HFF-Myc (cell line): ENCODE measurements around the gene ERGIC3.

Experiments
- DNase-seq: peaks from one replicate; pipeline ENCODE4 v3.0.0-alpha.2; 2011; ENCODE audit warnings: low read depth; ENCODE audit errors: extremely low read depth
- H3K4me3 ChIP-seq: replicated peaks from 2 replicates; pipeline ENCODE4 v1.5.1; 2011; ENCODE audit warnings: low read depth, mild to moderate bottlenecking, control low read depth, low read length
- TF ChIP-seq, protein P1 (sequence below): IDR thresholded peaks from 2 replicates; pipeline ENCODE4 v1.5.1; 2012; ENCODE audit warnings: mild to moderate bottlenecking, low read depth, low read length, control low read depth; ENCODE audit errors: missing control alignments

The ERGIC3 gene

DNA sequence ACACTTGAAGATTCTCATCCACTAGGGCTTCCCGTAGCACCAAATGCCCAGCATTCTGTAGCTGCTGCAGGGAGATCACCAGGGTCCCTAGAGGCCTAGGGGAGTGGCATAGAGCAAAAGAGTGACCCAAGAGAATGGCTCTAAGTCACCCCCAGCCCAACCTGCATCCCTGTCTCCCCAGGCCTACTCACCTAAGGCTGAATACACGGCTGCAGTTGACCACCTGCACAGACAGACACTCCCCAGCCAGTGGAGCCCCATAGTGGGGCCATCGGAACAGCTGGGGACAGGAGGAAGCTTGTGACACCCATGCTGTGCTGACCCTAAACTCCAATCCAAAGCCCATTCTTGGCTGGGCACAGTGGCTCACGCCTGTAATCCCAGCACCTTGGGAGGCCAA lies 64.2 kb downstream of the ERGIC3 start:
- DNase-seq, result no peak
- TF ChIP-seq, protein P1, sequence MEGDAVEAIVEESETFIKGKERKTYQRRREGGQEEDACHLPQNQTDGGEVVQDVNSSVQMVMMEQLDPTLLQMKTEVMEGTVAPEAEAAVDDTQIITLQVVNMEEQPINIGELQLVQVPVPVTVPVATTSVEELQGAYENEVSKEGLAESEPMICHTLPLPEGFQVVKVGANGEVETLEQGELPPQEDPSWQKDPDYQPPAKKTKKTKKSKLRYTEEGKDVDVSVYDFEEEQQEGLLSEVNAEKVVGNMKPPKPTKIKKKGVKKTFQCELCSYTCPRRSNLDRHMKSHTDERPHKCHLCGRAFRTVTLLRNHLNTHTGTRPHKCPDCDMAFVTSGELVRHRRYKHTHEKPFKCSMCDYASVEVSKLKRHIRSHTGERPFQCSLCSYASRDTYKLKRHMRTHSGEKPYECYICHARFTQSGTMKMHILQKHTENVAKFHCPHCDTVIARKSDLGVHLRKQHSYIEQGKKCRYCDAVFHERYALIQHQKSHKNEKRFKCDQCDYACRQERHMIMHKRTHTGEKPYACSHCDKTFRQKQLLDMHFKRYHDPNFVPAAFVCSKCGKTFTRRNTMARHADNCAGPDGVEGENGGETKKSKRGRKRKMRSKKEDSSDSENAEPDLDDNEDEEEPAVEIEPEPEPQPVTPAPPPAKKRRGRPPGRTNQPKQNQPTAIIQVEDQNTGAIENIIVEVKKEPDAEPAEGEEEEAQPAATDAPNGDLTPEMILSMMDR, result no peak
- no peak overlapping the region for H3K4me3 ChIP-seq
